Measurements from ENCODE around the gene ESRRA. TPM values are rescaled to one million over a fixed set of nuclear protein-coding genes. Genes with fewer than 3 reads are reported as not detected.

ESRRA gene
- total and polyA plus RNA-seq, 2 of the 4 experiments (the other 2 are of a cell fraction) = 10.2 to 15.0 TPM

- BruUV-seq (replicated peaks) = no TSS peak
- CTCF ChIA-PET = no interaction called here
Observed at GRCh38 chr11:64289002-64289564, 16.2 kb upstream of the ESRRA start.

More at GRCh38 chr11:64289002-64289564, 16.2 kb upstream of the ESRRA start:
- dilution Hi-C loops (cut with HindIII; ENCODE audit: low sequenced_read_pairs, unreplicated experiment) (no loop called here), in situ Hi-C loops (cut with MboI; ENCODE audit: low sequenced_read_pairs) (no loop called here), intact Hi-C loops (cut with micrococcal nuclease) (no loop called here)
- H4K91ac ChIP-seq (ENCODE audit: insufficient read depth, low read depth, low read length) = no peak overlapping the region
- no peak overlapping the region for H2BK20ac ChIP-seq (ENCODE audit: low read depth, low read length)
- H3K4me1 ChIP-seq (ENCODE audit: control insufficient read depth, insufficient read depth, low read length) = peaks cover 7% of the 10 kb centered on the region
- H3K79me1 ChIP-seq (ENCODE audit: low read depth in 1 of 2, low read length in 2 of 2) = peaks cover 6 to 17% of the 10 kb centered on the region in 2 experiments; a peak in 3 of 4 replicates
- no peak overlapping the region for H3K27ac ChIP-seq (ENCODE audit: insufficient read depth, low read length)
- peaks cover 41% of the 10 kb centered on the region for H3K27me3 ChIP-seq (ENCODE audit: control insufficient read depth, insufficient read depth, low read length)
- no peak overlapping the region for H3K4me3 ChIP-seq (ENCODE audit: insufficient read depth, low read depth, low read length)
- no peak overlapping the region for H4K8ac ChIP-seq (ENCODE audit: low read depth in 2 of 2, low read length in 2 of 2)
- no peaks in the 10 kb centered on the region; the same call in 1 of the 2 replicates for H3K9me1 ChIP-seq (ENCODE audit: insufficient read depth, low read length)
- H4K5ac ChIP-seq (ENCODE audit: low read depth, low read length) = no peak overlapping the region
- POLR2A ChIA-PET (ENCODE audit: unreplicated experiment) = no interaction called here
- H3K9ac ChIP-seq (ENCODE audit: low read depth, low read length) = no peak overlapping the region
- H3K18ac ChIP-seq (ENCODE audit: low read depth, low read length) = no peak overlapping the region
- TF ChIP-seq SMC3 (IDR thresholded peaks at IDR 0.05; ENCODE audit: low read depth, low read length) = no peak
- no peak overlapping the region for H3K4me2 ChIP-seq (ENCODE audit: low read depth, low read length)
- no peak overlapping the region for H2BK120ac ChIP-seq (ENCODE audit: low read depth, low read length)
- H2BK5ac ChIP-seq (ENCODE audit: low read depth, low read length, poor library complexity, severe bottlenecking) = no peak overlapping the region
- ATAC-seq (ENCODE audit: low read depth) = no peak
- H3K4ac ChIP-seq (ENCODE audit: low read depth, low read length) = no peak overlapping the region
- no peak overlapping the region for H2AK9ac ChIP-seq (replicated peaks; ENCODE audit: low read depth, low read length, poor library complexity)
- no peaks in the 10 kb centered on the region for H3K36me3 ChIP-seq (ENCODE audit: control insufficient read depth, insufficient read depth, low read length)
- H4K20me1 ChIP-seq (ENCODE audit: insufficient read depth, low read length) = peaks cover 5% of the 10 kb centered on the region; the same call in 1 of the 2 replicates
- no peak overlapping the region for H3K14ac ChIP-seq (replicated peaks; ENCODE audit: low read depth, low read length)
- WGBS, 2 experiments (ENCODE audit: extremely low coverage in 2 of 2, insufficient read length in 1 of 2) = 80% methylated on average over 7 of the region's 13 CpGs; no CpG with 5 or more reads in 1 of the 2 experiments
- H2BK15ac ChIP-seq (ENCODE audit: low read depth, low read length) = no peak overlapping the region
- no peak overlapping the region for H3K23ac ChIP-seq (ENCODE audit: low read depth, low read length)
- H2AK5ac ChIP-seq (ENCODE audit: low read depth, low read length) = no peak overlapping the region
- no peaks in the 10 kb centered on the region for H3K9me3 ChIP-seq (ENCODE audit: control insufficient read depth, insufficient read depth, low read length)
- H3K56ac ChIP-seq (ENCODE audit: extremely low read depth, insufficient read depth, low read length) = no peak overlapping the region
- no peak for DNase-seq
- H2AFZ ChIP-seq (replicated peaks; ENCODE audit: low read length, poor library complexity) = no peak overlapping the region

All from IMR-90 (cell line).